ENCODE data around the gene NYNRIN. TPM values are rescaled to one million over a fixed set of nuclear protein-coding genes. Genes with fewer than 3 reads are reported as not detected.

The NYNRIN gene
- total and polyA plus RNA-seq, 2 of the 4 experiments (the other 2 are of a cell fraction): 2.2 to 5.4 TPM

- H3K18ac ChIP-seq (ENCODE audit: low read depth, low read length): no peak overlapping the region
- H3K9me1 ChIP-seq (ENCODE audit: insufficient read depth, low read length): peaks cover 5% of the 10 kb centered on the region
- H2AK5ac ChIP-seq (ENCODE audit: low read depth, low read length): no peak overlapping the region
- no peak overlapping the region for H2BK15ac ChIP-seq (ENCODE audit: low read depth, low read length)
- dilution Hi-C loops (cut with HindIII; ENCODE audit: low sequenced_read_pairs, unreplicated experiment): no loop called here
- no peaks in the 10 kb centered on the region for H3K36me3 ChIP-seq (ENCODE audit: control insufficient read depth, insufficient read depth, low read length)
- H3K14ac ChIP-seq (replicated peaks; ENCODE audit: low read depth, low read length): no peak overlapping the region
- peaks cover 6% of the 10 kb centered on the region; the same call in 1 of the 2 replicates for H3K4me1 ChIP-seq (ENCODE audit: control insufficient read depth, insufficient read depth, low read length)
- no peak overlapping the region for H2BK5ac ChIP-seq (ENCODE audit: low read depth, low read length, poor library complexity, severe bottlenecking)
- ChIA-PET POLR2A (ENCODE audit: unreplicated experiment) (no interaction called here), CTCF (interaction anchor here (1.0 to 1.8 kb wide), 3 partner anchors 11 to 92 kb away, joined by 4 to 6 read pairs (median 5); no protein-coding TSS in a partner anchor)
- intact Hi-C loops (cut with micrococcal nuclease): no loop called here
- BruUV-seq (replicated peaks): no TSS peak
- H3K9ac ChIP-seq (ENCODE audit: low read depth, low read length): no peak overlapping the region
- DNase-seq: peak; percentile 83
- 14% methylated on average over 1 of the region's 3 CpGs; no CpG with 5 or more reads in 1 of the 2 experiments for WGBS, 2 experiments (ENCODE audit: extremely low coverage in 2 of 2, insufficient read length in 1 of 2)
- no peak overlapping the region for H2AFZ ChIP-seq (replicated peaks; ENCODE audit: low read length, poor library complexity)
- H2BK120ac ChIP-seq (ENCODE audit: low read depth, low read length): no peak overlapping the region
- H4K20me1 ChIP-seq (ENCODE audit: insufficient read depth, low read length): no peaks in the 10 kb centered on the region
- H4K8ac ChIP-seq (ENCODE audit: low read depth in 2 of 2, low read length in 2 of 2): no peak overlapping the region
- no peak overlapping the region for H4K91ac ChIP-seq (ENCODE audit: insufficient read depth, low read depth, low read length)
- no peak overlapping the region for H3K4ac ChIP-seq (ENCODE audit: low read depth, low read length)
- H3K4me3 ChIP-seq (ENCODE audit: insufficient read depth, low read depth, low read length): no peak overlapping the region
- peaks cover 10% of the 10 kb centered on the region for H3K27me3 ChIP-seq (ENCODE audit: control insufficient read depth, insufficient read depth, low read length)
- no peak overlapping the region for H4K5ac ChIP-seq (ENCODE audit: low read depth, low read length)
- peaks cover 0 to 14% of the 10 kb centered on the region in 2 experiments; a peak in 3 of 4 replicates for H3K79me1 ChIP-seq (ENCODE audit: low read depth in 1 of 2, low read length in 2 of 2)
- ATAC-seq (ENCODE audit: low read depth): no peak
- no peak overlapping the region for H3K56ac ChIP-seq (ENCODE audit: extremely low read depth, insufficient read depth, low read length)
- H2BK20ac ChIP-seq (ENCODE audit: low read depth, low read length): no peak overlapping the region
- no peak overlapping the region for H3K27ac ChIP-seq (ENCODE audit: insufficient read depth, low read length)
- in situ Hi-C loops (cut with MboI; ENCODE audit: low sequenced_read_pairs): loop anchor here (25.0 kb wide), 1 partner anchor 1113 kb away; the partner anchor contains the start of genes BCL2L2, PABPN1 and PPP1R3E
- H3K4me2 ChIP-seq (ENCODE audit: low read depth, low read length): no peak overlapping the region
- no peaks in the 10 kb centered on the region for H3K9me3 ChIP-seq (ENCODE audit: control insufficient read depth, insufficient read depth, low read length)
- TF ChIP-seq CEBPB (IDR thresholded peaks at IDR 0.05; ENCODE audit: low read depth, low read length) (peak; percentile 52; the same call in 1 of the 2 replicates), MXI1 (IDR thresholded peaks at IDR 0.05; ENCODE audit: borderline replicate concordance, low read depth, low read length) (no peak), FOS (IDR thresholded peaks at IDR 0.05; ENCODE audit: low read depth, low read length) (no peak), RCOR1 (IDR thresholded peaks at IDR 0.05; ENCODE audit: insufficient replicate concordance, low read length) (no peak), POLR2A (IDR thresholded peaks at IDR 0.05; ENCODE audit: low read depth, low read length) (no peak), NFE2L2 (IDR thresholded peaks at IDR 0.05; ENCODE audit: low read depth, low read length) (no peak), MAFK (IDR thresholded peaks at IDR 0.05; ENCODE audit: low read depth, low read length) (no peak)
- H2AK9ac ChIP-seq (replicated peaks; ENCODE audit: low read depth, low read length, poor library complexity): no peak overlapping the region
- H3K23ac ChIP-seq (ENCODE audit: low read depth, low read length): no peak overlapping the region
Measured at GRCh38 chr14:24425704-24426103, 26.9 kb downstream of the NYNRIN start.

Measured in IMR-90 (cell line).